IPS-15b (cell line): ENCODE data around the gene GLIS1.

ENCODE experiments used
- H3K27me3 ChIP-seq: one replicate; pipeline ENCODE4 v1.6.1; 2013; ENCODE audit warnings: low read length; ENCODE audit not compliant: control insufficient read depth, insufficient read depth
- H3K36me3 ChIP-seq: one replicate; pipeline ENCODE4 v1.6.1; 2013; ENCODE audit warnings: low read length; ENCODE audit not compliant: control insufficient read depth, insufficient read depth
- H3K4me1 ChIP-seq: one replicate; pipeline ENCODE4 v1.6.1; 2013; ENCODE audit warnings: mild to moderate bottlenecking, low read length; ENCODE audit not compliant: control insufficient read depth, insufficient read depth
- H3K4me3 ChIP-seq: one replicate; pipeline ENCODE4 v1.5.1; 2013; ENCODE audit warnings: low read depth, low read length
- H3K9ac ChIP-seq: one replicate; pipeline ENCODE4 v1.6.1; 2013; ENCODE audit warnings: low read depth, mild to moderate bottlenecking, low read length
- H3K9me3 ChIP-seq: one replicate; pipeline ENCODE4 v1.6.1; 2013; ENCODE audit warnings: mild to moderate bottlenecking, low read length; ENCODE audit not compliant: control insufficient read depth, insufficient read depth

Gene GLIS1

GRCh38 chr1:53573931-53574330 is 165.0 kb downstream of the GLIS1 start:
- peaks cover 2% of the 10 kb centered on the region for H3K4me1 ChIP-seq

GRCh38 chr1:53573522-53573921 is 165.4 kb downstream of the GLIS1 start:
- no peak overlapping the region for H3K4me3 ChIP-seq
- H3K4me1 ChIP-seq: peaks cover 2% of the 10 kb centered on the region
- H3K27me3 ChIP-seq: no peaks in the 10 kb centered on the region
- H3K9me3 ChIP-seq: no peaks in the 10 kb centered on the region
- no peaks in the 10 kb centered on the region for H3K36me3 ChIP-seq
- H3K9ac ChIP-seq: no peak overlapping the region

More at GRCh38 chr1:53573931-53574330, 165.0 kb downstream of the GLIS1 start:
- H3K27me3 ChIP-seq: no peaks in the 10 kb centered on the region
- H3K36me3 ChIP-seq: no peaks in the 10 kb centered on the region
- H3K4me3 ChIP-seq: no peak overlapping the region
- H3K9ac ChIP-seq: no peak overlapping the region
- H3K9me3 ChIP-seq: no peaks in the 10 kb centered on the region

DNA sequence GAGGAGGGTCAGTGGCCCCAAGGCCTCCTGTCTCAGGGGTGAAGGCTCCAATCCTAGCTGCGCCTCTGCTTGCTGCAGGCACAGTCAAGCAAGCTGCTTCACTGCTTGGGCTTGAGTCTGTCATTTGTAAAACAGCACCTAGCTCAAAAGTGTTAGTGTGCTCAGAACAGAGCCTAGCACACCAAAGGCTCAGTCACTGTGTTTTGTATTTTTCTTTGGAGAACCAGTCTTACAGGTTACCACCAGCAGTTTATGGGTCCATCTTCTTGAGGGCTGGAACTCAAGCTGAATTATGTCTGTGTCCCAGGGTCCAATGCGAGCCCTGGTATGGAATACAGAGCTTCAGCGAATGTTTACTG is 166.2 kb downstream of the GLIS1 start:
- Histone ChIP-seq H3K27me3 (no peaks in the 10 kb centered on the region), H3K4me1 (peaks cover 2% of the 10 kb centered on the region), H3K4me3 (no peak overlapping the region), H3K9ac (no peak overlapping the region), H3K36me3 (no peaks in the 10 kb centered on the region), H3K9me3 (no peaks in the 10 kb centered on the region)

DNA sequence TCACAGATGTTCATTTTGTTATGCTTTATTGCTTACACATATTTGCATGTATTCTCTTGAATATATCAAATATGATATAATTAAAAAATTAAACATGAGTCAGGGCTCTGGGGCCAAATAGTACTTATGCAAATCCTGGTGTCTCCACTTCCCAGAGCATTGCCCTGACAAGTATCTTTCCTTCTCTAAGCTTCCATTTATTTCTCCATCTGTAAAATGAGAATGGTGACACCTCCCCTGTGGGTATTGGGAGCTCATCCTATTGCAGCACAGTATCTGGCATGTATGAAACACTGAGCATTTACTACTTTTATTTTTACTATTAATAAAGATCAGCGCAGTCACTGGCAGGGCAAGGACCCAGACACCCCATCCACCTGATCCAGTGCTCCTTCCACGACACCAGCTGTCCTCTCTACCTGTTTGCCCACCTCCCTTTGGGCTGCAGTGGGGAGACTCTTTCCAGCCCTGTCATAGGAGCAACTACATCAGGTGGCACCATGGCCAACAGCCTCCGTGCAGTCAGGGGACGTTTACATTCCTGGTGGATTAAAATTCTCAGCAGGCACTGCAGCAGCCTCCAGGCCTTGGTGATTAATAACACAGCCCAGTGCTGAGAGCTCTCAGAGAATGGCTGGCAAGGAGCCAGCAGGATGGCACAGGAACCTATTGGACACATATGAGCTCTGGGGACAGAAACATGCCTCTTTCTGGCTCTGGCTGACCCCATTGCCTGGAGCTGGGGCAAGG is 166.7 kb downstream of the GLIS1 start:
- H3K27me3 ChIP-seq: no peaks in the 10 kb centered on the region
- H3K4me3 ChIP-seq: no peak overlapping the region

DNA sequence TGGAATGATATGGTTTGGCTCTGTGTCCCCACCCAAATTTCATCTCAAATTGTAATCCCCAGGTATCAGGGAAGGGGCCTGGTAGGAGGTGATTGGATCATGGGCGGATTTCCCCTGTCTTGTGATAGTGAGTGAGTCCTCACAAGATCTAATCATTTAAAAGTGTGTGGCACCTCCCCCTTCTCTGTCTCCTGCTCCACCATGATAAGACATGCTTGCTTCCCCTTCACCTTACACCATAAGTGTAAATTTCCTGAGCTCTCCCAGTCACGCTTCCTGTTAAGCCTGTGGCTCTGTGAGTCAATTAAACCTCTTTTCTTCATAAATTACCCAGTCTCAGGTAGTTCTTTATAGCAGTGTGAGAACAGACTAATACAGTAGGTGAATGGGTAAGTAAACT is 170.4 kb downstream of the GLIS1 start:
- no peak overlapping the region for H3K4me3 ChIP-seq
- no peaks in the 10 kb centered on the region for H3K4me1 ChIP-seq
- no peak overlapping the region for H3K9ac ChIP-seq
- no peaks in the 10 kb centered on the region for H3K36me3 ChIP-seq
- H3K9me3 ChIP-seq: no peaks in the 10 kb centered on the region
- H3K27me3 ChIP-seq: no peaks in the 10 kb centered on the region

More for the DNA sequence above, 166.7 kb downstream of the GLIS1 start:
- no peak overlapping the region for H3K9ac ChIP-seq
- H3K36me3 ChIP-seq: no peaks in the 10 kb centered on the region
- H3K4me1 ChIP-seq: peaks cover 2% of the 10 kb centered on the region
- no peaks in the 10 kb centered on the region for H3K9me3 ChIP-seq

DNA sequence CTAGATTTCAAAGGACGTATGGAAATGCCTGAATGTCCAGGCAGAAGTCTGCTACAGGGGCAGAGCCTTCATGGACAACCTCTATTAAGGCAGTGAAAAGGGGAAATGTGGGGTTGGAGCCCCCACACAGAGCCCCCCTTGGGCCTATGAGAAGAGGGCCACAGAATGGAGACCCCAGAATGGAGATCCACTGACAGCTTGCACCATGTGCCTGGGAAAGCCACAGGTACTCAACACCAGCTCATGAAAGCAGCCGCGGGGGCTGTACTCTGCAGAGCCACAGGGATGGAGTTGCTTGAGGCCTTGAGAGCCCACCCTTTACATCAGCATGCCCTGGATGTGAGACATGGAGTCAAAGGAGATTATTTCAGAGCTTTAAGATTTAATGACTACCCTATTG is 171.1 kb downstream of the GLIS1 start:
- Histone ChIP-seq H3K4me1 (no peaks in the 10 kb centered on the region), H3K36me3 (no peaks in the 10 kb centered on the region)

DNA sequence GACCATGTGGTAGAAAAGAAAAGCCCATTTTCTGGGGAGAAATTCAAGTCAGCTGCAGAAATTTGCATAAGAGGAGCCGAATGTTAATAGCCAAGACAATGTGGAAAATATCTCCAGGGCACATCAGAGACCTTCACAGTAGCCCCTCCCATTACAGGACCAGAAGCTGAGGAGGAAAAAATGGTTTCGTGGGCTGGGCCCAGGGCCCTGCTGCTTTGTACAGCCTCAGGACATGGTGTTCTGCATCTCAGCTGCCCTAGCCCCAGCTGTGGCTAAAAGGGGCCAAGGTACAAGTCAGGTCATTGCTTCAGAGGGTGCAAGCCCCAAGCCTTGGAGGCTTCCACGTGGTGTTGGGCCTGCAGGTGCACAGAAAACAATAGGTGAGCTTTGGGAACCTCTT is 171.5 kb downstream of the GLIS1 start:
- Histone ChIP-seq H3K9me3 (no peaks in the 10 kb centered on the region), H3K9ac (no peak overlapping the region), H3K27me3 (no peaks in the 10 kb centered on the region), H3K4me3 (no peak overlapping the region), H3K36me3 (no peaks in the 10 kb centered on the region), H3K4me1 (no peaks in the 10 kb centered on the region)

More for the DNA sequence above, 171.1 kb downstream of the GLIS1 start:
- Histone ChIP-seq H3K4me3 (no peak overlapping the region), H3K9ac (no peak overlapping the region), H3K27me3 (no peaks in the 10 kb centered on the region), H3K9me3 (no peaks in the 10 kb centered on the region)

- H3K4me1 ChIP-seq: no peaks in the 10 kb centered on the region
- H3K36me3 ChIP-seq: no peaks in the 10 kb centered on the region
- H3K4me3 ChIP-seq: no peak overlapping the region
- H3K27me3 ChIP-seq: no peaks in the 10 kb centered on the region
- H3K9ac ChIP-seq: no peak overlapping the region
- H3K9me3 ChIP-seq: no peaks in the 10 kb centered on the region
These were observed 175.4 kb downstream of the GLIS1 start for GRCh38 chr1:53563611-53564010.

DNA sequence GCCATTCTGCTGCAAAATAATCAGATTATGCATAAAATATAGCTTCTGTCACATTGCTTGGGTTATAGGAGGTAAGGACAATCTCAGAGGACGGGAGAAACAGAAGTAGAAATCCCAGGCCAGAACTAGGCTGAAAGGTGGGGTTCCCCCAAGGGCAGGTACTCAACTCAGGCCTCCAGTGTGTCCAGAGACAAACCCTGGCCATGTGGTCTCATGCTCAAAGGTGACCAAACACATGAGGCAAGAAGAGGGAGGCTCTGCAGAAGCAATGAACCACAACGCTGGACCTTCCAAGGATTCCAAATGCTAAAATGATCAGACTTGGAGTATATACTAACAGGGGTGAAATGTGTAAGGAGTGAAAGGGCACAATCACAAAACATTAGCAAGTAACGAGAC is 176.0 kb downstream of the GLIS1 start:
- Histone ChIP-seq H3K36me3 (no peaks in the 10 kb centered on the region), H3K4me3 (no peak overlapping the region), H3K9me3 (no peaks in the 10 kb centered on the region), H3K27me3 (no peaks in the 10 kb centered on the region), H3K4me1 (no peaks in the 10 kb centered on the region), H3K9ac (no peak overlapping the region)

- no peaks in the 10 kb centered on the region for H3K4me1 ChIP-seq
- H3K9ac ChIP-seq: no peak overlapping the region
- H3K4me3 ChIP-seq: no peak overlapping the region
- no peaks in the 10 kb centered on the region for H3K9me3 ChIP-seq
- no peaks in the 10 kb centered on the region for H3K36me3 ChIP-seq
- no peaks in the 10 kb centered on the region for H3K27me3 ChIP-seq
These were observed 176.5 kb downstream of the GLIS1 start for GRCh38 chr1:53562291-53562980.

DNA sequence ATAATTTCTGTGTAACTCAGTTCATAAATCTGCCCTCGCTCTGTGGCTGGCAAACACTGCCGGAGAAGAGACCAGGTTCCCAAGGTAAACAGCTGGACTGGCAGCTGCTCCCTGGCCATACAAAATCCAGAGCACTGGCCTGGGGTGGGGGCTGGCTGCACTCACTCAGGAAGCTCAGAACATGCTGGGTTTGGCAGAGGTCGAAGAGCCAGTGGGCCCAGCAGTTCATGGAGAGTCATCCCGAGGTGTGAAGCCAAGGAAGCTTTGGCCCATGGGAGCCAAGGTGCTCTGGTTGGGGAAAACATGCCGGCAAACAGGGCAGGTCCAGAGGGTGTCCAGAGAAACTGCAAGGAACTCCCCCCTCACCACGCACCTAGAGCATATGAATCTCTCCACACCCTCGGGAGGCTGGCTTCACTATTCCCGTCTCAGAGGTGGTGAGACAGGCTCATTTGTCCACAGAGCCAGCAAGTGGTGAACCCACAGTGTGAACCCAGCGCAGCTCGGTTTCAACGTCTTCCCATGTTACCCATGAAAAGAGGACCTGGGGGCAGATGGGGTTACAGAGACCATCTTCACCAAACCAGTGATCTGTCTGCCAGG is 177.4 kb downstream of the GLIS1 start:
- H3K4me1 ChIP-seq: no peaks in the 10 kb centered on the region
- H3K36me3 ChIP-seq: no peaks in the 10 kb centered on the region
- no peaks in the 10 kb centered on the region for H3K27me3 ChIP-seq
- H3K9me3 ChIP-seq: no peaks in the 10 kb centered on the region
- H3K9ac ChIP-seq: no peak overlapping the region
- H3K4me3 ChIP-seq: no peak overlapping the region
